IPS-11a (cell line): ENCODE data around the gene ADAMTS12.
"Not testable (repeated sequence)": the region's sequence is repeated elsewhere in the genome, so short reads cannot be mapped to it uniquely, and the experiment has no call there.

Source experiments
- H3K4me3 ChIP-seq: one replicate; pipeline ENCODE4 v1.5.1; 2013; ENCODE audit warnings: low read depth, low read length, control low read depth

ADAMTS12 gene

DNA sequence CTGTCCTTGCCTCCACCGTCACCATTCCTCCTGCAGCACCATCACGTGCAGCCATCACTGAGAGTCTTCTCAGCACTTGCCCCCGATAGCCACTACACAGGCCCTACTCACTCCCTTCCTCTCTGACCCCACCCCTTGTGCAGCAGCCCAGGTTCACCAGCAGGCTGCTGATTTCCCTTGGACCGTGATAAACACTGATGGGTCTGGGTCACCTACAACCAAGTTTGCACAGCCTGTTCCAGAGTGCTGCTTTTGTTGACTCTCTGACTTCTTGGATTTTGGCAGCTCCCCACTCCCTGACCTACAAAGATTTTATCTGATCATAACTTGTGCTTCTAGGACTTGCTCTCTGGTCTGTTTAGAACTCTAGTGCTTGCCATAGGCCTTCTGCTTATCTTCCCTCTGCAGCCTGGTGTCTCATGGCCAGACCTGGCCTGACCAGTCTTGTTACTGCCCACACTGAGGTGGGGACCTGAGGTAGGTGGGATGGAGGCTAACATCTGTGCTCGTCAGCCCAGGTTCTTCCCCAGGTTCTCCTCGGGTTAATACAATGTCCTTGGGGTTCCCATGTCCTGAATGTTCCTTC is 341.7 kb downstream of the ADAMTS12 start:
- H3K4me3 ChIP-seq = no peak overlapping the region

- H3K4me3 ChIP-seq = not testable (repeated sequence)
Measured at GRCh38 chr5:33539790-33540189, 352.0 kb downstream of the ADAMTS12 start.

DNA sequence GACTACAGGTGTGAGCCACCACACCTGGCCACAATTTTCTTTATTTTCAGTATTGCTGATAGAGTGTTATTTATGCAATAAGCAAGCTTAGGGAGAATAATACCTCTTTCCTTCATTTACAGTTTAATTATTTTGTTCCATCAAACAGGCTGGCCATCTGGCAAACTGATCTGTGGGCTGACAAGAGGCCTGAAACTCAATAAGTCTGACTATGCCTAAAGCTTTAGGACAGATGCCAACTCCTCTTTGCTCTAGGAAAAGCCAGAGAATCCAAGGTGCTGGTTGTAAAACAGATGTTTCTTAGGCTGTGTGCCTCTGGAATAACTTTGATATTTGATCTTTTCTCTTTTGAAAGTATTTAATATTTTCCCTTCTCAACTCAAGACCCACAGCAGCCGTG is 352.6 kb downstream of the ADAMTS12 start:
- no peak overlapping the region for H3K4me3 ChIP-seq

DNA sequence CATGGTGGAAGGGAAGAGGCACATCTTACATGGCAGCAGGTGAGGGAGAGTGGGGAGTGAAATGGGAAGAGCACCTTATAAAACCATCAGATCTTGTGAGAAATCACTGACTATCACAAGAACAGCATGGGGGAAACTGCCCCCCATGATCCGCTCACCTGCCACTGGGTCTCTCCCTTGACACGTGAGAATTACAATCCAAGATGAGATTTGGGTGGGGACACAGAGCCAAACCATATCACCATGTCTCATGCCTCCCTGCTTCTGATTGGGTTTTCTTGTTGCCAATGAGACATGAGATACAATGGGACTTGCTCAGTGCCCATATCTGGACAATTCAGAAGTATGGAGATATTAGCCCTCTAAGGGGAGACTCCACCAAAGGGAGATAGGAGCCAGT is 353.6 kb downstream of the ADAMTS12 start:
- no peak overlapping the region for H3K4me3 ChIP-seq

- no peak overlapping the region for H3K4me3 ChIP-seq
Measured at GRCh38 chr5:33537240-33537639, 354.6 kb downstream of the ADAMTS12 start.

DNA sequence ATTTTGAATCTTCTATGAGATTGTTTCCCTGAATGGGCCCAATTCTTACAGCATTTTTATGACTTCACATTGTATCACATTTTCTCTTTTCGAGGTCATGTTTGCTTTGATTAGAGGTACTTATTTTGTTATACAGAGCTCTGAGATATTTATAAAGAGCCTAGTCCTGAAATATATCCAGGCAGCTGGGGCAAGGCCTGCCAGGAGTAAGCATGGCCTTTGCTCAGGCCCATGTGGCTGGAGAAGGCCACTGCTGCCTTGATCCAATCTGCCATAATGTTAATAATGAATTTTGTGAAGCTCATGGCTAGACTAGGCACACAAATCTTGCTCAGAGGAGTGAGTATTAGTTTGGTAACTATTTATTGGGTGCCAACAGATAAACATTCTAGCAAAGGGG is 355.0 kb downstream of the ADAMTS12 start:
- no peak overlapping the region for H3K4me3 ChIP-seq

- H3K4me3 ChIP-seq = no peak overlapping the region
Measured at GRCh38 chr5:33531824-33532223, 360.0 kb downstream of the ADAMTS12 start.

DNA sequence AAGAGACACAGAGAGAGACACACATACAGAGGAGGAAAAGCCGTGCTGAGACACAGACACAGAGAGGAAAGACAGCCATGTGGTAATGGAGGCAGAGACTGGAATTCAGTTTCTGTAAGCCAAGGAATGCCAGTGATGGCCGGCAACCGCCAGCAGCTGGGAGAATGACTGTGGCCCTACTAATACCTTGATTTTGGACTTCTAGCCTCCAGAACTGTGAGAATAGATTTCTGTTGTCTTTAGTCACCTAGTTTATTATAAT is 360.8 kb downstream of the ADAMTS12 start:
- no peak overlapping the region for H3K4me3 ChIP-seq

GRCh38 chr5:33530183-33531036 is 361.4 kb downstream of the ADAMTS12 start:
- H3K4me3 ChIP-seq = no peak overlapping the region

- no peak overlapping the region for H3K4me3 ChIP-seq
Measured at GRCh38 chr5:33527696-33528095, 364.1 kb downstream of the ADAMTS12 start.

DNA sequence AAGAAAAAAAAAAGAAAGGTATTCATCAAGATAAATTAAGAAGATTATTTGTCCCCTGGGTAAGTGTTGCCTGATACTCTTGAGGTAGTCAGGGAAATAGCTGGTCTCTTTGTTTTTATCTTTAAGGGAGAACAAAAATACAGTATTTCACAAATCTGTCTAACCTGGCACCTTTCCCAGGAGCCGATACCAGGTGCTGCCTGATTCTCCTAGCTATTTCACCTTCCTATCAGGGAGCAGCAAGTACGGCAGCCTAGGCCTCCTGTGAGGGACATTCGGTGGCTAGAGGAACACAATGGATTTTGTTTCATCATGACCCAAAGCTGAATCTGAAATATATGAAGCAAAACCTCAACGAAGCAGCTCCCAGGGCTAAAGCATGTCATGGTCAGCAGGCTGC is 365.0 kb downstream of the ADAMTS12 start:
- H3K4me3 ChIP-seq = no peak overlapping the region

DNA sequence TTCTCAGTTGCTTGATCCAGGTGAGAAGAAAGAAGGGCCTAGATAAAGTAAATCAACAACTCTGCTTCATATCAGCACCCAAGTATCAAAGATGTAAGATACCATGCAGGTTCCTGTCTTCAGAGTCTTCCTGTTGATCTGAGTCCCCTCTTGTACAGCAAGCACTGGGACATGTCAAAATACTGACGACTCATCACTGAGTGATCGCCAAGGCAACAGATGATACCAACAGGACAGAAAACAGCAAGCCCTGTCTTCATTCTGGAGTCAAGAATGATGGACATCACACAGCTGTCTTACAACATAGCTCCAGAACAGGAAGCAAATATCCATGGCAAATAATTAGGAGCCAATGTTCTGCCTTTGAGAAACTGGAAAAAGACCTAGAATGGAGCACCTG is 367.3 kb downstream of the ADAMTS12 start:
- no peak overlapping the region for H3K4me3 ChIP-seq

DNA sequence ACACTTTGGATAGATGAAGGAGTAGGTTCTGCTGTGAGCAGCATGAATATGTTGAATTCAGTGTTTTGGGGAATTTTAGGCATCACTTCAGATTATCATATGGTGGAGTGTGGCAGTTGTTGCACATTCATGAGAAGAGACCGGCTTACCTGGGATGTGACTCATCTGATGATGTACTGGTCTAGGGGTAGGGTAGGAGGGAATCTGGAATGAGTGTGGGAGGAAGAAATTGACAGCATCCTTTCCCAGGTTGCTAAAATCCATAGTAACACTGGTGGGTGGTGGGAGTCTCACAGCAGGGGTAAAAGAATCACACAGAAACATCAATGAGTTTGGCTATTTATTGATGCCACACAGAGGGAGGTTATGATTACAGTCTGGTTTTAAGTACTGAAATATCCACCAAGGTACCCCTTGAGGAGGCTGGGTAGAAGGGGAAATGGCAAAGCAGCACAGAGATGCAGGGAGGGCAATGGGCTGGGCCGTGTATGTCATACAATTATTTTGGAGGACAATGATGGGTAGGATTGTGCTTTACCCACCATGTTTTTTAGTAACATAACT is 368.5 kb downstream of the ADAMTS12 start:
- no peak overlapping the region for H3K4me3 ChIP-seq

DNA sequence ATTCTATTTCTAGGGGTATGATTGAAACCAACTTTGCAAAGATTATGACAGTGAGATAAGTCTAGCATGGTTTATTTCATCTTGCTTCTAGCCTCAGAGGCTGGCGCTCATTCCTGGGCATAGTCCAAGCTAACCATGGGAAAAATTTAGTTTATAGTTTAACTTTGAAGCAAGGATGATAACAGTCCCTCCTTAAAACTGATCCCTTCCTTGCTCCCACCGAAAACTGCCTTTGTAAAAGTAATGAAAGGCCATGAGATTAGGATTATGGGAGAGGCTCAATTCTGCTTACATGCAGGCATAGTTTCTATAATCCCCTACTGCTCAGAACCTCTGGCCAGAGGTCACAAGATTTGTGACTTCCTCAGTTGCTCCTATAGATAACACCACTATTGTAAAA is 375.4 kb downstream of the ADAMTS12 start:
- no peak overlapping the region for H3K4me3 ChIP-seq

GRCh38 chr5:33515366-33515765 is 376.4 kb downstream of the ADAMTS12 start:
- H3K4me3 ChIP-seq = not testable (repeated sequence)

- H3K4me3 ChIP-seq = no peak overlapping the region
Measured at GRCh38 chr5:33513462-33514185, 378.2 kb downstream of the ADAMTS12 start.

GRCh38 chr5:33509036-33509435 is 382.8 kb downstream of the ADAMTS12 start:
- H3K4me3 ChIP-seq = no peak overlapping the region

DNA sequence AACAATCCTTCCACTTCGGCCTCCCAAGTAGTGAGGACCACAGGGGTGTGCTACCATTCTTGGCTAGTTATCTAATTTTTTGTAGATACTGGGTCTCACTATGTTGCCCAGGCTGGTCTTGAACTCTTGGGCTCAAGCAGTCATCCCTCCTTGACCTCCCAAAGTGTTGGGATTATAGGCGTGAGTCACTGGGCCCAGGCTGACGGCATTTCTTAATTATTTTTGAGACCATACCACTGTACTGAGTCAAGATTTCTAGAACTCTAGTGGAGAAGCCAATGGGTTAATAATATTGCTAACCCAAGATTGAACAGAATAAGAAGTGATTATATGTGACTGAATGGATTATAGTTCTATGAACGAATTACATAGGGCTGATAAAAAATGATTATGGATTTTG is 384.4 kb downstream of the ADAMTS12 start:
- no peak overlapping the region for H3K4me3 ChIP-seq

GRCh38 chr5:33504570-33504969 is 387.2 kb downstream of the ADAMTS12 start:
- H3K4me3 ChIP-seq = no peak overlapping the region

DNA sequence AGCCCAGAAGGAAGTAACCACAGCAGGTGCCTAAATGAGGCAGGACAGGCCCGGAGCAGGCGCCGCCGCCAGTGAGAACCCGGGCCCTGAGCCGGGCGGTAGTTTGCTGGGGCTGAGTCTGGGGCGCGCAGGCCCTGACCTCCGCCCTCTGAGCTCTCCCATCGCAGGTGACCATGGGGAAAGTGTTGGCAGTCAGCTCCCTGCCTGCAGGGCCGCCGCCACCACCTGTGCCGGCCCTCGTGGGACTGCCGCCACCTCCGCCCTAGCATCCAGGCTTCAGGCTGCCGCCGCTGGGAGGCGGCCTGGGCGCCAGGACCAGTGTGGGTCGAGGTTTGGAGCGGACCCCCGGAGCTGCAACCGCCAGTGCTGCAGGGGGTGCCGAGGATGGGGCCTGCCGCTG is 389.9 kb downstream of the ADAMTS12 start:
- no peak overlapping the region for H3K4me3 ChIP-seq

GRCh38 chr5:33501260-33501659 is 390.5 kb downstream of the ADAMTS12 start:
- no peak overlapping the region for H3K4me3 ChIP-seq

- no peak overlapping the region for H3K4me3 ChIP-seq
Measured at GRCh38 chr5:33494466-33494865, 397.3 kb downstream of the ADAMTS12 start.
